GM12892 (cell line): ENCODE measurements around the gene ZNF362.

Experiments
- POLR2A ChIP-seq: IDR thresholded peaks from 2 replicates; pipeline ENCODE4 v1.6.1; 2011; ENCODE audit warnings: low read depth, low read length, control low read depth
- POLR2AphosphoS5 ChIP-seq: IDR thresholded peaks from 2 replicates; pipeline ENCODE4 v1.6.1; 2011; ENCODE audit warnings: low read depth, low read length, control low read depth
- TAF1 ChIP-seq: IDR thresholded peaks from 2 replicates; pipeline ENCODE4 v1.6.1; 2011; ENCODE audit warnings: low read depth, mild to moderate bottlenecking, control low read depth, low read length, borderline replicate concordance

DNA sequence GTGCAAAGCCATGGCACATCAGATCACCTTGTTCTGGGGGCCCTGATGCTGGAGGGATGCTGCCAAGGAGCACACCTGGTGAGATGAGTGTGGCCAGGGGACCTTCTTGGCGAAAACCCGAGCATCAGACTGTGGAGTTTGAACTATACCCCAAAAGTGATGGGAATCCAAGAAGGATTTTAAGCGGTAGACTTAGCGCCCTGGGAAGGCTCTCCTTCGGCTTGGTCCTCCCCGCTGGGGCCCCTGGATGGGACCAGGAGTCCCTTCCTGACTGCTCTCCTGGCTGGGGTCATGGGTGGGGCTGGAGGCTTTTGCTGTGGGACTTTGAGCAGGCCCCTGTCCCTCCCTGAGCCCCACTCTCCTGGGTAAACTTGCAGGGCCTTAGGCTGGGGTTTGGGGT is 10.5 kb downstream of the ZNF362 start:
- TF ChIP-seq POLR2A = no peak
- no peak for TF ChIP-seq POLR2AphosphoS5
- no peak for TF ChIP-seq TAF1
